Upper lobe of left lung (tissue), 6 donors: ENCODE measurements around the gene ADAM30. TPM values are rescaled to one million over a fixed set of nuclear protein-coding genes. Genes with fewer than 3 reads are reported as not detected.

Experiments used
- ATAC-seq, 2 donors: fragments of 200-7000 bp; cut with Tn5 transposase; one replicate each; pipeline ENCODE4 v1.9.1; 2022; ENCODE audit warnings: mild to moderate bottlenecking in 2 of 2, moderate library complexity in 2 of 2; ENCODE audit not compliant: low FRiP score in 2 of 2
- DNase-seq, 2 donors: peaks; one replicate each; pipeline ENCODE4 v3.0.0-alpha.2; 2019 to 2020
- H3K27ac ChIP-seq, 4 donors: fragments of 200-600 bp; sonication (generic); one replicate each; pipeline ENCODE4 v1.5.1; 2016 to 2019
- H3K27me3 ChIP-seq, 4 donors: fragments of 200-600 bp; sonication (generic); one replicate each; pipeline ENCODE4 v1.5.1; 2017 to 2019
- H3K36me3 ChIP-seq, 4 donors: fragments of 200-600 bp; sonication (generic); one replicate each; pipeline ENCODE4 v1.5.1; 2016 to 2019
- H3K4me1 ChIP-seq, 4 donors: fragments of 200-600 bp; sonication (generic); one replicate each; pipeline ENCODE4 v1.5.1; 2018 to 2019
- H3K4me3 ChIP-seq, 4 donors: fragments of 200-600 bp; sonication (generic); one replicate each; pipeline ENCODE4 v1.5.1; 2017 to 2019; ENCODE audit warnings: mild to moderate bottlenecking in 2 of 4, moderate library complexity in 1 of 4
- H3K9me3 ChIP-seq, 4 donors: fragments of 200-600 bp; sonication (generic); one replicate each; pipeline ENCODE4 v1.5.1; 2018 to 2019
- EP300 ChIP-seq, 4 donors: sonication (generic); formaldehyde crosslinking; IDR thresholded peaks; one replicate each; pipeline ENCODE4 v1.5.1; 2017; ENCODE audit warnings: antibody characterized with exemption in 4 of 4, control low read depth in 2 of 4
- POLR2A ChIP-seq, 4 donors: fragments of 450-650 bp; IDR thresholded peaks; one replicate each; pipeline ENCODE4 v1.5.1; 2016 to 2017; ENCODE audit warnings: antibody characterized with exemption in 4 of 4, mild to moderate bottlenecking in 2 of 4
- POLR2AphosphoS5 ChIP-seq, 2 donors: sonication (generic); formaldehyde crosslinking; IDR thresholded peaks; one replicate each; pipeline ENCODE4 v1.5.1; 2017; ENCODE audit warnings: antibody characterized with exemption in 2 of 2
- WGBS, 2 donors: methylation state at CpG; one replicate each; pipeline ENCODE4 v1.1.5; 2017 to 2018; 5-methylcytosine and 5-hydroxymethylcytosine counted together
- total RNA-seq, 6 donors: library from RNA; depleted of rRNA in 4 of 6; stranded (reverse); fragments of >200 nt in 4 of 6; gene quantifications; one replicate each; pipeline versions ENCODE4 v1.1.0 to v1.2.1, GENCODE V29; 2016 to 2021
- TF ChIP-seq, protein P1 (sequence below), 6 experiments: fragments of 450-650 bp in 4 of 6; fragments of 200-600 bp in 2 of 6; sonication (generic) in 2 of 6; IDR thresholded peaks; one replicate each; pipeline ENCODE4 v1.5.1; 2016 to 2019; ENCODE audit warnings: antibody characterized with exemption in 6 of 6
- donor health status: DM: no; HTN: no; CAD: no; lungs with moderate emphysema.
- donor health status: DM: no; HTN: yes; CAD: no; lungs with severe emphysema.

Gene ADAM30
- total RNA-seq, 6 donors from 2014 or later: not detected

DNA sequence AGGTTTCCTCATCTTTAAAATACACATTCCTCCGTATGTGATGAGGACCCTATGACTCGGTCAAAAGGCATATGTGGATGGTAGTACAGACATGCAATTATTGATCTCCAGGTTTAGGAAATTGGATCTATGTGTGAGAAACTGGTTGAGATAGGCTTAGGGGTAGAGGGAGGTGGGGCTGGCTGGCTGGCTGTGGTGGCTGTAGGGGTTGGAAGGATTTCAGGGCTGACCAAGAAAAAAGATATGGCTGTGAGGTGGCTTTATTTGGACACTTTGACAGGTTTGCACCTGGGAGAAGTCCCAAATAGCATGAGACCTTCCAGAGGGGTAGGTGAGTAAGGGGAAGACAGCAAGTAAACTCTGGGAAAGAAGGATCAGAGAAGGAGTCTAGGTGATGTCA, 39.6 kb upstream of the ADAM30 start:
- ATAC-seq: no peak
- H3K4me3 ChIP-seq: no peak overlapping the region
- peaks cover 0 to 3% (median 0%) of the 10 kb centered on the region in 4 donors for H3K9me3 ChIP-seq
- no peak for DNase-seq
- no peaks in the 10 kb centered on the region for H3K27me3 ChIP-seq
- WGBS, 2 donors: 96 to 100% methylated on average over 2 of the region's 2 CpGs
- H3K27ac ChIP-seq: no peak overlapping the region
- peaks cover 35 to 83% (median 57%) of the 10 kb centered on the region in 4 donors for H3K36me3 ChIP-seq
- TF ChIP-seq, protein P1, sequence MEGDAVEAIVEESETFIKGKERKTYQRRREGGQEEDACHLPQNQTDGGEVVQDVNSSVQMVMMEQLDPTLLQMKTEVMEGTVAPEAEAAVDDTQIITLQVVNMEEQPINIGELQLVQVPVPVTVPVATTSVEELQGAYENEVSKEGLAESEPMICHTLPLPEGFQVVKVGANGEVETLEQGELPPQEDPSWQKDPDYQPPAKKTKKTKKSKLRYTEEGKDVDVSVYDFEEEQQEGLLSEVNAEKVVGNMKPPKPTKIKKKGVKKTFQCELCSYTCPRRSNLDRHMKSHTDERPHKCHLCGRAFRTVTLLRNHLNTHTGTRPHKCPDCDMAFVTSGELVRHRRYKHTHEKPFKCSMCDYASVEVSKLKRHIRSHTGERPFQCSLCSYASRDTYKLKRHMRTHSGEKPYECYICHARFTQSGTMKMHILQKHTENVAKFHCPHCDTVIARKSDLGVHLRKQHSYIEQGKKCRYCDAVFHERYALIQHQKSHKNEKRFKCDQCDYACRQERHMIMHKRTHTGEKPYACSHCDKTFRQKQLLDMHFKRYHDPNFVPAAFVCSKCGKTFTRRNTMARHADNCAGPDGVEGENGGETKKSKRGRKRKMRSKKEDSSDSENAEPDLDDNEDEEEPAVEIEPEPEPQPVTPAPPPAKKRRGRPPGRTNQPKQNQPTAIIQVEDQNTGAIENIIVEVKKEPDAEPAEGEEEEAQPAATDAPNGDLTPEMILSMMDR (IDR thresholded peaks at IDR 0.05): no peak
- H3K4me1 ChIP-seq: no peaks in the 10 kb centered on the region

DNA sequence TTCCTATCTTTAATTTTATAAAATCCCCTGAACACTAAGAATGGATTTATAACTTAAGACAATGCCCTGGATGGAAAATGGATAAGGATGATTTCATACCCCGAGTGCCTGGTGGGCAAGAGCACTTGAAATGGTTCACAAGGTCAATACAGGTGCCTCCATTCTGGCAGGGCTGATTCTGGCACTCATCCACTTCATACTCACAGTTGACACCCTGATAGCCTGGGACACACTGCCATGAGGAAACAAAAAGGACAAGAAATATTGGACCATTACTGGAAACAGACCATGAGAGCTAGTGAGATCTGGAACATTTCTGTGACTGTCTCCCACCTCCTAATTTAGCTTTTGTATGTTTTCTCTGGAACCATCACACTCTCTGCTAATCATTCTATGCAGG, 39.1 kb upstream of the ADAM30 start:
- H3K4me1 ChIP-seq: no peaks in the 10 kb centered on the region
- TF ChIP-seq POLR2AphosphoS5 (IDR thresholded peaks at IDR 0.05) (no peak), EP300 (IDR thresholded peaks at IDR 0.05) (no peak), POLR2A (IDR thresholded peaks at IDR 0.05) (no peak)
- TF ChIP-seq, protein P1 (IDR thresholded peaks at IDR 0.05): no peak
- peaks cover 0 to 3% (median 0%) of the 10 kb centered on the region in 4 donors for H3K9me3 ChIP-seq
- H3K4me3 ChIP-seq: no peak overlapping the region
- ATAC-seq: no peak
- H3K36me3 ChIP-seq: peaks cover 35 to 83% (median 54%) of the 10 kb centered on the region in 4 donors
- no peaks in the 10 kb centered on the region for H3K27me3 ChIP-seq
- H3K27ac ChIP-seq: no peak overlapping the region
- 48 to 59% methylated on average over 1 of the region's 1 CpG for WGBS, 2 donors
- DNase-seq: no peak

DNA sequence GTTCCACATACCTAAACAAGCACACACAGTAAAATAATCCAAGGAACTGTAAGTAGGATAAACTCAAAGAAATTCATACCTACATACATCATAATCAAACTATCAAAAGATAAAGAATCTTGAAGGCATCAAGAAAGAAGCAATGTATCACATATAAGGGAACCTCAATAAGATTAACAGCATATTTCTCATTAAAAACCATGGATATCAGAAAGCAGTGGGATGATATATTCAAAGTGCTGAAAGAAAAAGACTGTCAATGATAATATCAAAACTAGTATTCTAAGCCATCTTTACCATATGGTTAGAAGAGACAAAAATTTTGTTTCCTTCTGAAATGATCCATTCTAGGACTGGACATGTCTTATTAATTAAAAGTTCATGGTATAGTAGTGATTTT, 37.1 kb upstream of the ADAM30 start:
- no peak overlapping the region for H3K4me3 ChIP-seq
- H3K4me1 ChIP-seq: no peaks in the 10 kb centered on the region
- peaks cover 25 to 84% (median 57%) of the 10 kb centered on the region in 4 donors for H3K36me3 ChIP-seq
- ATAC-seq (no peak), DNase-seq (no peak)
- H3K27me3 ChIP-seq: no peaks in the 10 kb centered on the region
- no peak overlapping the region for H3K27ac ChIP-seq
- TF ChIP-seq POLR2AphosphoS5 (IDR thresholded peaks at IDR 0.05) (no peak), EP300 (IDR thresholded peaks at IDR 0.05) (no peak), POLR2A (IDR thresholded peaks at IDR 0.05) (no peak)
- TF ChIP-seq, protein P1 (IDR thresholded peaks at IDR 0.05): no peak
- peaks cover 0 to 3% (median 0%) of the 10 kb centered on the region in 4 donors for H3K9me3 ChIP-seq

DNA sequence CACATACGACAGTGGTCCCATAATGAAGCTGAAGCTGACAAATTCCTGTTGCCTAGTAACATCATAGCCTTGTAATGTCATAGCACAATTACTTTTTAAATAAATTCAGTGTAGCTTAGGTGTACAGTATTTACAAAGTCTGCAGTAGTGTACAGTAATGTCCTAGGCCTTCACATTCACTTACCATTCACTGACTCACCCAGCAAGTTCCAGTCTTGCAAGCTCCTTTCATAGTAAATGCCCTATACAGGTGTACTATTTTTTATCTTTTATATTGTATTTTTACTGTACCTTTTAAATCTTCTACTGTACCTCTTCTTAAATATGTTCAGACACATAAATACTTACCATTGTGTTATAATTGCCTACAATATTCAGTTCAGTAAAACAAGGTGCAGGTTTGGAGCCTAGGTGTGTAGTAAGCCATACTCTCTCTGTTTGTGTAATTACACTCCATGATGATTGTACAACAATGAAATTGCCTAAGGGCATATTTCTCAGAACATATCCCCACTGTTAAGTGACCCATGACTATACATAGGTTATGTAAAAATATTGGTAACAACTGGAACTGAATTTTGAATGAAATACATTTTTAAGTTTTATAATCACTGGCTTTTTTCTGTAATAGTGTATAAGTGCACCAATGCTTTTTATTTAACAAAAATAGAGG, 33.5 kb upstream of the ADAM30 start:
- peaks cover 21 to 86% (median 50%) of the 10 kb centered on the region in 4 donors for H3K36me3 ChIP-seq
- peaks cover 0 to 3% (median 0%) of the 10 kb centered on the region in 4 donors for H3K9me3 ChIP-seq
- no peak overlapping the region for H3K27ac ChIP-seq
- no peaks in the 10 kb centered on the region for H3K27me3 ChIP-seq
- WGBS, 2 donors: 90 to 91% methylated on average over 1 of the region's 1 CpG
- TF ChIP-seq POLR2AphosphoS5 (IDR thresholded peaks at IDR 0.05): no peak
- TF ChIP-seq, protein P1 (IDR thresholded peaks at IDR 0.05): no peak
- TF ChIP-seq EP300 (IDR thresholded peaks at IDR 0.05): no peak
- TF ChIP-seq POLR2A (IDR thresholded peaks at IDR 0.05): no peak
- ATAC-seq (no peak), DNase-seq (no peak)
- H3K4me1 ChIP-seq: no peaks in the 10 kb centered on the region
- H3K4me3 ChIP-seq: no peak overlapping the region

DNA sequence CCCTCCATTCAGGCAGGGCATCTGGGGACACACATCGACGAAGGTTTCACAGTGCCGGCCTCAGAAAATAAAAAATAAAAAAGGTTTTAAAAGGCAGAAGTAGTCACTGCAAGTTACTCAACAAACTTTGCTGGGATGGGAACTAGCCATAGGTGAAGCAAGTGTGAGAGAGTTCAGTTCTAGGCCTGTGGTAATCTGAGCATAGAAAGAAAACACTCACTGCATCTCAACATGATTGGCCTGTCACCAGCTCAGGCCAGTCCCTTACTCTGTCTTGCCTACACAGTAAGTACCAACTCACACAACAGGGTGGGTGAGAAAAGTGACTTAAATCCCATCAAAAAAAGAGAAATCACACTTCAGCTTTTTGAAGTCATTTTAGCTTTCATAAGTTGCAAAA, 30.2 kb upstream of the ADAM30 start:
- 93 to 98% methylated on average over 3 of the region's 3 CpGs for WGBS, 2 donors
- no peak for DNase-seq

More for the DNA sequence above, 30.2 kb upstream of the ADAM30 start:
- no peak overlapping the region for H3K4me3 ChIP-seq
- TF ChIP-seq EP300 (IDR thresholded peaks at IDR 0.05) (no peak), POLR2A (IDR thresholded peaks at IDR 0.05) (no peak), POLR2AphosphoS5 (IDR thresholded peaks at IDR 0.05) (no peak)
- TF ChIP-seq, protein P1 (IDR thresholded peaks at IDR 0.05): no peak
- H3K9me3 ChIP-seq: no peaks in the 10 kb centered on the region
- no peaks in the 10 kb centered on the region for H3K27me3 ChIP-seq
- no peaks in the 10 kb centered on the region for H3K4me1 ChIP-seq
- no peak overlapping the region for H3K27ac ChIP-seq
- peaks cover 40 to 95% (median 64%) of the 10 kb centered on the region in 4 donors for H3K36me3 ChIP-seq
- no peak for ATAC-seq
